Thyroid gland (tissue), 4 donors: Measurements from ENCODE around the gene MFF.

Experiments used
- POLR2A ChIP-seq, 2 donors: fragments of 450-650 bp; IDR thresholded peaks; one replicate each; pipeline ENCODE4 v1.6.1; 2017; ENCODE audit warnings: antibody characterized with exemption in 2 of 2, mild to moderate bottlenecking in 2 of 2, moderate library complexity in 1 of 2
- TF ChIP-seq, protein P1 (sequence below), 6 experiments: fragments of 200-600 bp in 3 of 6; fragments of 450-650 bp in 3 of 6; sonication (generic) in 3 of 6; IDR thresholded peaks; one replicate each; pipeline ENCODE4 v1.5.1; 2016 to 2019; ENCODE audit warnings: antibody characterized with exemption in 6 of 6, mild to moderate bottlenecking in 2 of 6, inconsistent platforms in 1 of 6, moderate library complexity in 1 of 6

DNA sequence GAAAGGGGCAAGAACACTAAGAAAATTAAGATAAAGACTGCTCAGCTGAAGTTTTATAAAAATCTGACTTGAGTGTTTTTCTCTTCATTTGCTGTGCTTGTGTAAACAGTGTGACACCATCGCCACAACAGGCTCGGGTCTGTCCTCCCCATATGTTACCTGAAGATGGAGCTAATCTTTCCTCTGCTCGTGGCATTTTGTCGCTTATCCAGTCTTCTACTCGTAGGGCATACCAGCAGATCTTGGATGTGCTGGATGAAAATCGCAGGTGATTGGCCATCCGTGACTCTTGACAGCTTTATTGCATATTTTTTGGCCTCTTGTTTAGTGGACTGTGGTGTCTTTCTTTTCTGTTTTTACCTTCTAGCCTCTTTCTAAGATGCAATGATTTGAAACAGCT lies 22.1 kb downstream of the MFF start:
- no peak for TF ChIP-seq POLR2A (IDR thresholded peaks at IDR 0.05)
- TF ChIP-seq, protein P1, sequence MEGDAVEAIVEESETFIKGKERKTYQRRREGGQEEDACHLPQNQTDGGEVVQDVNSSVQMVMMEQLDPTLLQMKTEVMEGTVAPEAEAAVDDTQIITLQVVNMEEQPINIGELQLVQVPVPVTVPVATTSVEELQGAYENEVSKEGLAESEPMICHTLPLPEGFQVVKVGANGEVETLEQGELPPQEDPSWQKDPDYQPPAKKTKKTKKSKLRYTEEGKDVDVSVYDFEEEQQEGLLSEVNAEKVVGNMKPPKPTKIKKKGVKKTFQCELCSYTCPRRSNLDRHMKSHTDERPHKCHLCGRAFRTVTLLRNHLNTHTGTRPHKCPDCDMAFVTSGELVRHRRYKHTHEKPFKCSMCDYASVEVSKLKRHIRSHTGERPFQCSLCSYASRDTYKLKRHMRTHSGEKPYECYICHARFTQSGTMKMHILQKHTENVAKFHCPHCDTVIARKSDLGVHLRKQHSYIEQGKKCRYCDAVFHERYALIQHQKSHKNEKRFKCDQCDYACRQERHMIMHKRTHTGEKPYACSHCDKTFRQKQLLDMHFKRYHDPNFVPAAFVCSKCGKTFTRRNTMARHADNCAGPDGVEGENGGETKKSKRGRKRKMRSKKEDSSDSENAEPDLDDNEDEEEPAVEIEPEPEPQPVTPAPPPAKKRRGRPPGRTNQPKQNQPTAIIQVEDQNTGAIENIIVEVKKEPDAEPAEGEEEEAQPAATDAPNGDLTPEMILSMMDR (IDR thresholded peaks at IDR 0.05): no peak
